Endodermal cell (in vitro differentiated cells): ENCODE data around the gene IGSF9B. TPM values are rescaled to one million over a fixed set of nuclear protein-coding genes. Genes with fewer than 3 reads are reported as not detected.

Source experiments
- DNase-seq: peaks from one replicate; pipeline ENCODE4 v3.0.0-alpha.2; 2017
- H3K27ac ChIP-seq: 2 replicates; pipeline ENCODE4 v1.5.1; 2013; ENCODE audit warnings: mild to moderate bottlenecking, low read depth, low read length, moderate library complexity
- H3K27me3 ChIP-seq: 2 replicates; pipeline ENCODE4 v1.6.1; 2013; ENCODE audit warnings: mild to moderate bottlenecking, low read length, moderate library complexity; ENCODE audit not compliant: insufficient read depth, control insufficient read depth, poor library complexity, severe bottlenecking
- H3K36me3 ChIP-seq: 2 replicates; pipeline ENCODE4 v1.7.0; 2013; ENCODE audit warnings: mild to moderate bottlenecking, low read length, moderate library complexity; ENCODE audit not compliant: control insufficient read depth, insufficient read depth
- H3K4me1 ChIP-seq: one replicate; pipeline ENCODE4 v1.7.0; 2013; ENCODE audit warnings: low read length; ENCODE audit not compliant: control insufficient read depth, insufficient read depth
- H3K4me3 ChIP-seq: 2 replicates; pipeline ENCODE4 v1.5.1; 2013; ENCODE audit warnings: mild to moderate bottlenecking, low read length, moderate library complexity
- H3K9ac ChIP-seq: 2 replicates; pipeline ENCODE4 v1.6.1; 2013; ENCODE audit warnings: mild to moderate bottlenecking, low read length, moderate library complexity; ENCODE audit not compliant: poor library complexity, severe bottlenecking; ENCODE audit errors: extremely low read depth
- H3K9me3 ChIP-seq: 2 replicates; pipeline ENCODE4 v1.6.1; 2013; ENCODE audit warnings: mild to moderate bottlenecking, low read length, moderate library complexity; ENCODE audit not compliant: control insufficient read depth
- H3K27ac Mint-ChIP-seq: 2 replicates; pipeline ENCODE4 v1.8.0; 2020; ENCODE audit warnings: mixed read lengths
- H3K27me3 Mint-ChIP-seq: 2 replicates; pipeline ENCODE4 v1.8.0; 2021; ENCODE audit warnings: mild to moderate bottlenecking, mixed read lengths; ENCODE audit not compliant: insufficient read depth
- H3K36me3 Mint-ChIP-seq: 2 replicates; pipeline ENCODE4 v1.8.0; 2020; ENCODE audit warnings: low read depth, mixed read lengths
- H3K4me1 Mint-ChIP-seq: 2 replicates; pipeline ENCODE4 v1.8.0; 2020; ENCODE audit warnings: mixed read lengths
- H3K4me3 Mint-ChIP-seq: 2 replicates; pipeline ENCODE4 v1.8.0; 2020; ENCODE audit warnings: mild to moderate bottlenecking, moderate library complexity, mixed read lengths
- H3K9me3 Mint-ChIP-seq: 2 replicates; pipeline ENCODE4 v1.8.0; 2020; ENCODE audit warnings: mild to moderate bottlenecking, mixed read lengths
- CTCF ChIP-seq: fragments of 200-600 bp; sonication (generic); conservative IDR thresholded peaks from 2 replicates; pipeline ENCODE4 v1.5.0; 2021; ENCODE audit warnings: antibody characterized with exemption, mild to moderate bottlenecking
- WGBS, 2 experiments: methylation state at CpG; one replicate each; pipeline versions ENCODE4 v1.1.5 to v1.1.7; 2013; ENCODE audit warnings: missing lambda C conversion rate in 2 of 2, mixed read lengths in 1 of 2; ENCODE audit not compliant: insufficient coverage in 1 of 2, insufficient read length in 1 of 2; 5-methylcytosine and 5-hydroxymethylcytosine counted together
- total RNA-seq, 2 donors: library from RNA; stranded (reverse); fragmentation: NEBNext Ultra II Directional in 1 of 2; extraction: Animal tissue kit (Norgen Biotek cat#: 25700) in 1 of 2; gene quantifications; 2 replicates in 1 of 2; 3 replicates in 1 of 2; pipeline ENCODE4 v1.2.1, GENCODE V29; 2021

Gene IGSF9B
- total RNA-seq, 2 donors from 2014 or later, result 14.1 to 23.0 TPM

- 96 to 98% methylated on average over 23 to 24 of the region's 24 CpGs for WGBS, 2 experiments
- Mint-ChIP-seq H3K27me3 (no peaks in the 10 kb centered on the region), H3K36me3 (peaks cover 27% of the 10 kb centered on the region)
Measured at GRCh38 chr11:133907841-133908241, 48.9 kb downstream of the IGSF9B start.

GRCh38 chr11:133907216-133907615 is 49.6 kb downstream of the IGSF9B start:
- peaks cover 27% of the 10 kb centered on the region for H3K36me3 Mint-ChIP-seq

More at GRCh38 chr11:133907841-133908241, 48.9 kb downstream of the IGSF9B start:
- Histone ChIP-seq H3K27ac (no peak overlapping the region), H3K4me3 (no peak overlapping the region), H3K4me1 (no peaks in the 10 kb centered on the region), H3K9me3 (no peaks in the 10 kb centered on the region), H3K27me3 (no peaks in the 10 kb centered on the region), H3K36me3 (no peaks in the 10 kb centered on the region), H3K9ac (no peak overlapping the region)
- Mint-ChIP-seq H3K4me1 (no peaks in the 10 kb centered on the region), H3K27ac (no peak overlapping the region), H3K4me3 (no peak overlapping the region), H3K9me3 (no peaks in the 10 kb centered on the region)
- DNase-seq, result no peak
- TF ChIP-seq CTCF, result no peak

GRCh38 chr11:133906746-133907145 is 50.0 kb downstream of the IGSF9B start:
- H3K27me3 Mint-ChIP-seq, result no peaks in the 10 kb centered on the region
- H3K4me3 ChIP-seq, result no peak overlapping the region
- H3K9me3 Mint-ChIP-seq, result no peaks in the 10 kb centered on the region
- 89 to 95% methylated on average over 8 to 13 of the region's 13 CpGs for WGBS, 2 experiments
- no peak overlapping the region for H3K9ac ChIP-seq
- no peak for DNase-seq
- no peak overlapping the region for H3K27ac ChIP-seq
- no peak overlapping the region for H3K27ac Mint-ChIP-seq
- no peaks in the 10 kb centered on the region for H3K4me1 Mint-ChIP-seq
- H3K36me3 Mint-ChIP-seq, result peaks cover 27% of the 10 kb centered on the region
- no peak for TF ChIP-seq CTCF
- no peaks in the 10 kb centered on the region for H3K27me3 ChIP-seq
- no peaks in the 10 kb centered on the region for H3K9me3 ChIP-seq
- H3K4me1 ChIP-seq, result no peaks in the 10 kb centered on the region
- no peak overlapping the region for H3K4me3 Mint-ChIP-seq
- H3K36me3 ChIP-seq, result no peaks in the 10 kb centered on the region

More at GRCh38 chr11:133907216-133907615, 49.6 kb downstream of the IGSF9B start:
- H3K9me3 ChIP-seq, result no peaks in the 10 kb centered on the region
- no peak overlapping the region for H3K4me3 ChIP-seq
- Mint-ChIP-seq H3K4me1 (no peaks in the 10 kb centered on the region), H3K27me3 (no peaks in the 10 kb centered on the region), H3K4me3 (no peak overlapping the region), H3K27ac (no peak overlapping the region), H3K9me3 (no peaks in the 10 kb centered on the region)
- no peaks in the 10 kb centered on the region for H3K4me1 ChIP-seq
- H3K27ac ChIP-seq, result no peak overlapping the region
- no peaks in the 10 kb centered on the region for H3K36me3 ChIP-seq
- TF ChIP-seq CTCF, result no peak
- no peaks in the 10 kb centered on the region for H3K27me3 ChIP-seq
- DNase-seq, result no peak
- 94 to 97% methylated on average over 8 to 9 of the region's 9 CpGs for WGBS, 2 experiments
- no peak overlapping the region for H3K9ac ChIP-seq
